Neural progenitor cell (in vitro differentiated cells): ENCODE data around the gene ITIH5. TPM values are rescaled to one million over a fixed set of nuclear protein-coding genes. Genes with fewer than 3 reads are reported as not detected.

Experiments used
- DNase-seq: peaks from one replicate; pipeline ENCODE4 v3.0.0-alpha.2; 2016; ENCODE audit warnings: low spot score
- H2AFZ ChIP-seq: fragments of 200-600 bp; sonication (generic); replicated peaks from 2 replicates; pipeline ENCODE4 v1.6.1; 2016; ENCODE audit warnings: antibody characterized with exemption
- H3F3A ChIP-seq: fragments of 200-600 bp; sonication (generic); 2 replicates; pipeline ENCODE4 v1.6.1; 2016; ENCODE audit warnings: antibody characterized with exemption, low read depth
- H3K27ac ChIP-seq: fragments of 200-600 bp; sonication (generic); 2 replicates; pipeline ENCODE4 v1.5.1; 2016; ENCODE audit warnings: mild to moderate bottlenecking
- H3K27me3 ChIP-seq: fragments of 200-600 bp; sonication (generic); 2 replicates; pipeline ENCODE4 v1.6.1; 2016; ENCODE audit warnings: mild to moderate bottlenecking, moderate library complexity
- H3K36me3 ChIP-seq: fragments of 200-600 bp; sonication (generic); 2 replicates; pipeline ENCODE4 v1.5.1; 2016
- H3K4me1 ChIP-seq: fragments of 200-600 bp; sonication (generic); 2 replicates; pipeline ENCODE4 v1.6.1; 2016; ENCODE audit warnings: mixed run types
- H3K4me2 ChIP-seq: fragments of 200-600 bp; sonication (generic); 2 replicates; pipeline ENCODE4 v1.6.1; 2016
- H3K4me3 ChIP-seq: fragments of 200-600 bp; sonication (generic); 2 replicates; pipeline ENCODE4 v1.5.1; 2016
- H3K79me2 ChIP-seq: fragments of 200-600 bp; sonication (generic); 2 replicates; pipeline ENCODE4 v1.6.1; 2016; ENCODE audit warnings: low read depth
- H3K9ac ChIP-seq: fragments of 200-600 bp; sonication (generic); 2 replicates; pipeline ENCODE4 v1.6.1; 2016
- H3K9me3 ChIP-seq: fragments of 200-600 bp; sonication (generic); 2 replicates; pipeline ENCODE4 v1.5.1; 2016; ENCODE audit warnings: low read depth
- H4K20me1 ChIP-seq: fragments of 200-600 bp; sonication (generic); 2 replicates; pipeline ENCODE4 v1.6.1; 2016; ENCODE audit warnings: low read depth
- H3K27ac Mint-ChIP-seq: 3 replicates; pipeline ENCODE4 v1.8.0; 2021; ENCODE audit warnings: mixed read lengths
- H3K27me3 Mint-ChIP-seq: 2 replicates; pipeline ENCODE4 v1.8.0; 2022; ENCODE audit warnings: low read depth, mild to moderate bottlenecking, inconsistent platforms, moderate library complexity, mixed read lengths; ENCODE audit not compliant: insufficient read depth
- H3K36me3 Mint-ChIP-seq: 3 replicates; pipeline ENCODE4 v1.8.0; 2021; ENCODE audit warnings: mixed read lengths
- H3K4me1 Mint-ChIP-seq: 3 replicates; pipeline ENCODE4 v1.8.0; 2021; ENCODE audit warnings: mixed read lengths
- H3K4me3 Mint-ChIP-seq: 3 replicates; pipeline ENCODE4 v1.8.0; 2021; ENCODE audit warnings: mild to moderate bottlenecking, moderate library complexity, mixed read lengths
- H3K9me3 Mint-ChIP-seq: 3 replicates; pipeline ENCODE4 v1.8.0; 2020; ENCODE audit warnings: mixed read lengths
- CTCF ChIP-seq: fragments of 200-600 bp; sonication (generic); IDR thresholded peaks from 2 replicates; pipeline ENCODE4 v1.5.1; 2017; ENCODE audit warnings: antibody characterized with exemption, mild to moderate bottlenecking
- EZH2 ChIP-seq: fragments of 200-600 bp; sonication (generic); IDR thresholded peaks from 2 replicates; pipeline ENCODE4 v1.6.1; 2017; ENCODE audit warnings: antibody characterized with exemption, mild to moderate bottlenecking, moderate library complexity
- EZH2phosphoT487 ChIP-seq: fragments of 200-600 bp; sonication (generic); IDR thresholded peaks from 2 replicates; pipeline ENCODE4 v1.6.1; 2017; ENCODE audit warnings: antibody characterized with exemption
- total RNA-seq: library from RNA; depleted of rRNA; stranded (reverse); fragments of >200 nt; gene quantifications from 2 replicates; pipeline ENCODE4 v1.2.3, GENCODE V29; 2015; ENCODE audit warnings: low replicate concordance

ITIH5 gene
- total RNA-seq, 1 donor from 2014 or later: 1.1 TPM

GRCh38 chr10:7513455-7513854, 153.3 kb downstream of the ITIH5 start:
- TF ChIP-seq EZH2 (no peak), CTCF (no peak), EZH2phosphoT487 (no peak)
- H3K27me3 Mint-ChIP-seq: peaks cover 2% of the 10 kb centered on the region
- Histone ChIP-seq H3K4me3 (no peak overlapping the region), H3K4me2 (no peak overlapping the region), H3K9me3 (no peaks in the 10 kb centered on the region), H3K9ac (no peak overlapping the region), H4K20me1 (no peaks in the 10 kb centered on the region), H2AFZ (no peak overlapping the region), H3K36me3 (no peaks in the 10 kb centered on the region), H3K79me2 (no peaks in the 10 kb centered on the region), H3K4me1 (no peaks in the 10 kb centered on the region), H3F3A (no peaks in the 10 kb centered on the region), H3K27ac (no peak overlapping the region), H3K27me3 (no peaks in the 10 kb centered on the region)
- H3K9me3 Mint-ChIP-seq: peaks cover 23% of the 10 kb centered on the region
- no peaks in the 10 kb centered on the region for H3K36me3 Mint-ChIP-seq
- no peak for DNase-seq
- no peak overlapping the region for H3K27ac Mint-ChIP-seq
- H3K4me1 Mint-ChIP-seq: peaks cover 21% of the 10 kb centered on the region
- no peak overlapping the region for H3K4me3 Mint-ChIP-seq

- H3K27ac ChIP-seq: no peak overlapping the region
- H3F3A ChIP-seq: no peaks in the 10 kb centered on the region
- H4K20me1 ChIP-seq: no peaks in the 10 kb centered on the region
- Mint-ChIP-seq H3K4me3 (no peak overlapping the region), H3K9me3 (peaks cover 26% of the 10 kb centered on the region), H3K27me3 (no peaks in the 10 kb centered on the region), H3K36me3 (no peaks in the 10 kb centered on the region), H3K4me1 (peaks cover 21% of the 10 kb centered on the region), H3K27ac (no peak overlapping the region)
- no peak overlapping the region for H3K9ac ChIP-seq
- no peak for DNase-seq
- H3K9me3 ChIP-seq: no peaks in the 10 kb centered on the region
- no peaks in the 10 kb centered on the region for H3K79me2 ChIP-seq
- no peak overlapping the region for H3K4me2 ChIP-seq
- no peak overlapping the region for H3K4me3 ChIP-seq
- no peak for TF ChIP-seq CTCF
- no peak for TF ChIP-seq EZH2phosphoT487
- no peak for TF ChIP-seq EZH2
- H3K27me3 ChIP-seq: no peaks in the 10 kb centered on the region
- H3K4me1 ChIP-seq: no peaks in the 10 kb centered on the region
- no peaks in the 10 kb centered on the region for H3K36me3 ChIP-seq
- no peak overlapping the region for H2AFZ ChIP-seq
Measured at GRCh38 chr10:7512487-7512886, 154.3 kb downstream of the ITIH5 start.

- Histone ChIP-seq H3K9ac (no peak overlapping the region), H3K36me3 (no peaks in the 10 kb centered on the region), H3F3A (no peaks in the 10 kb centered on the region), H3K27me3 (no peaks in the 10 kb centered on the region), H3K4me1 (no peaks in the 10 kb centered on the region), H3K9me3 (no peaks in the 10 kb centered on the region), H3K4me3 (no peak overlapping the region), H3K79me2 (no peaks in the 10 kb centered on the region), H2AFZ (no peak overlapping the region), H4K20me1 (no peaks in the 10 kb centered on the region), H3K27ac (no peak overlapping the region), H3K4me2 (no peak overlapping the region)
- peaks cover 21% of the 10 kb centered on the region for H3K4me1 Mint-ChIP-seq
- H3K27ac Mint-ChIP-seq: no peak overlapping the region
- DNase-seq: no peak
- no peaks in the 10 kb centered on the region for H3K36me3 Mint-ChIP-seq
- H3K9me3 Mint-ChIP-seq: peaks cover 26% of the 10 kb centered on the region
- TF ChIP-seq EZH2 (no peak), EZH2phosphoT487 (no peak), CTCF (no peak)
- no peaks in the 10 kb centered on the region for H3K27me3 Mint-ChIP-seq
- H3K4me3 Mint-ChIP-seq: no peak overlapping the region
Measured at GRCh38 chr10:7511612-7512011, 155.2 kb downstream of the ITIH5 start.

Other genes starting within 250 kb of the ITIH5 start
- not detected in 2 replicates for gene ITIH2, start 36.4 kb upstream of the ITIH5 start, total RNA-seq
- gene KIN, start 121.0 kb upstream of the ITIH5 start, total RNA-seq: 9.1 and 23.6 TPM in 2 replicates
- gene ATP5F1C, start 121.2 kb upstream of the ITIH5 start, total RNA-seq: 356 and 466 TPM in 2 replicates
- 3.4 and 4.6 TPM in 2 replicates for gene TAF3, start 151.5 kb upstream of the ITIH5 start, total RNA-seq